HL-60 (cell line): ENCODE data around the gene ACKR2.

ENCODE experiments used
- CTCF ChIP-seq: IDR thresholded peaks from one replicate; pipeline ENCODE4 v1.5.1; 2011; ENCODE audit warnings: low read length, control low read depth, inconsistent platforms; ENCODE audit not compliant: insufficient read depth
- POLR2AphosphoS5 ChIP-seq: IDR thresholded peaks from 2 replicates; pipeline ENCODE4 v1.6.1; 2012; ENCODE audit warnings: low read depth
- REST ChIP-seq: IDR thresholded peaks from 2 replicates; pipeline ENCODE4 v1.6.1; 2012; ENCODE audit warnings: low read depth; ENCODE audit not compliant: insufficient replicate concordance

- no peak for TF ChIP-seq CTCF
- no peak for TF ChIP-seq POLR2AphosphoS5
- no peak for TF ChIP-seq REST
Observed at GRCh38 chr3:42872718-42873117, 63.5 kb downstream of the ACKR2 start.
